SH-SY5Y (cell line): ENCODE results near the gene PALD1.

ENCODE experiments used
- GATA2 ChIP-seq: IDR thresholded peaks from 2 replicates; pipeline ENCODE4 v1.6.1; 2011; ENCODE audit warnings: mild to moderate bottlenecking, low read depth, low read length
- GATA3 ChIP-seq: IDR thresholded peaks from 2 replicates; pipeline ENCODE4 v1.6.1; 2011; ENCODE audit warnings: low read depth, mild to moderate bottlenecking, low read length, moderate library complexity

The PALD1 gene

DNA sequence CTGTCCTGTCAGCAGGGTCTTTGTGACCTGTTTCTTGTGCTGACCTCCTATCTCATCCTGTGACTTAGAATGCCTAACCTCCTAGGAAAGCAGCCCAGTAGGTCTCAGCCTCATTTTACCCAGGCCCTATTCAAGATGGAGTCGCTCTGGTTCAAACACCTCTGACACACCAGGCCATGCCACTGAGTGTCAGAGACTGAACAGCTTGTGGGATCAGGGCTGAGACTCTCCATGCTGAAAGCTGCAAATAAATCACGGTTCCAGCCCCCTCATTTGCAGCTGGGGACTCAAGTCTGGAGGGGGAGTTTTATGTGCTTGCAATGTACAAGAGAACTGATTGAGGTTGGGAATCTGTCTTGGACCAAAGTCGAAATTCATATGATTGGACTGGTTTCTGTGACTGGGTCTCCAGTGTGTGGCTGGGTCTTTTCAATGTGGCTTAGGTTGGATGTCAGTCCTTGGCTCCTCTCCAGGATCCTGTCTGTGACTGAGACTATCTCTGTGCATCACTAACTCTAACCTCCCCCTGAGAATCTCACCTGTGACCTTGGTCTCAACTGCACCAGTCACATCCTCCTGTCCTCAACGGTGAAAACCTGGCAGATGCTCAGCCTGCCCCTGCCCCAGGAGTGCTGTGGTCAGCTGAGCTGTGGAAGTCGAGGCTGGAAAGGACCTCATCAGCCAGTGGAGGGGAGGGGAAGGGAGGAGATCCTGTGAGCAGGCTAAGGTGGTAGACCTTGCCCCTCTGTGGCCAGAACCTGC, 112.3 kb downstream of the PALD1 start:
- no peak for TF ChIP-seq GATA2
- no peak for TF ChIP-seq GATA3

DNA sequence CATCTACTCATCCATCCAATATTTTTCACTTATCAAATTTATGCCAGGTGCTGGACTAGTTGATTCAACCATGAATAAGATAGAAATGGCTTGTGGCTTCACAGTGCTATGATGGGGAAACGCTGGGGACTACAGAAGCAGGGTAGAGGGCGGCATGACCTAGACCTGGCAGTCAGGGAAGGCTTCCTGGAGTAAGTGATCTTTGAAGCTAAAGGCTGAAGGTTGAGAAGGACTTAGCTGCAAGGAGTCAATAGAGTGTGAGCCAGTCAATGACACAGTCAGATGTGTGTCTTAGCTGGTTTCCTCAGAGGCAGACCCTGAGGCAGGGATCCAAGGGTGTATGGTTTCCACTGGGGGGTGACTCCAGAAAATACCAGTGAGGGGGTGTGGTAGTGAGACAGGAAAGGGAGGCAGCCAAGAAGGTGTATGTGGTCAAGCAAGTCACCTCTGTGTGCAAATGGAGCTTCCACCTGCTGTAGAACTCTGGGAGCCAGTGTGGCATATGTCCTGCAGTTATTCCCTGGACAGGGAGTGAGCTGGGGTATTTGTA, 113.7 kb downstream of the PALD1 start:
- TF ChIP-seq GATA3: no peak
- no peak for TF ChIP-seq GATA2

GRCh38 chr10:70592746-70593512, 114.4 kb downstream of the PALD1 start:
- no peak for TF ChIP-seq GATA2
- no peak for TF ChIP-seq GATA3

GRCh38 chr10:70593513-70593890, 114.9 kb downstream of the PALD1 start:
- TF ChIP-seq GATA2 (no peak), GATA3 (no peak)

DNA sequence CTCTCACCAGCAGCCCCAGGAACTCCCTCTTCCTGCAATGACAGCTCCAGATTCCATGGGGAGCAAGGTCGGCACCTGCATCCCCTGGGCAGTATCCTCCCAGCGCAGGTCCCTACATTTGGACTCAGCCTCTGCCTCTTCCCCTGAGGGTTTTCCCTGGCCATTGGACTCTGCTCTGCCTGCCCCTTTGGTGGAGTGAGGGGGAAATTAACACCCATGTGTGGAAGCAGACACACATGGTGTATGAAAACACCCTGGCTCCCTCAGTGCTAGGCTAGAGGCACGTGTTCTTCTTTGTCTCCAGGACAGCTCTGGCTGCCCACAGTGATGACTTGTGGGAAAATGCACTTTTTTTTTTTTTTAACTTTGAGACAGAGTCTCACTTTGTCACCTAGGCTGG, 115.6 kb downstream of the PALD1 start:
- TF ChIP-seq GATA3: no peak
- no peak for TF ChIP-seq GATA2

DNA sequence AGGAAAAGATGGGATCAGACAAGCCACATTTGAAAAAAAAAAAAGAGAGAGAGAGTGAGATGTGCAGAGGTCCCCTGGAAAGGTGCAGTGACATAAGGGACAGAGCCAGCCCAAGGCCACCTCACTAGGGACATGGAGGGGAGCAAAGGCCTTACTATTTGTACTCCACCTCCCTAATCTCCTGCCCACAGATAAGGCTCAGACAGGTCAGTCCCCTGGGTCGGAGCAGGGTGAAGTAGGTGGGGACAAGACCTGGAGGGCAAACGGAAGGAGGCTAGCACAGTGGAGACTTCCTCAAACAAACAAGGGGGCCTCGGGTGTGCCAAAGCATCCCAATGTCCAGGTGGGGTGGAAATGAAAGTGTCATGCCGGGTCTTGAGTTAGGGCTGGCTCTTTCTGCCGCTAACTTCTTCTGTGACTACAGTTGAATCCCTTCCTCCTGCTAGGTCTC, 117.0 kb downstream of the PALD1 start:
- TF ChIP-seq GATA2: no peak

DNA sequence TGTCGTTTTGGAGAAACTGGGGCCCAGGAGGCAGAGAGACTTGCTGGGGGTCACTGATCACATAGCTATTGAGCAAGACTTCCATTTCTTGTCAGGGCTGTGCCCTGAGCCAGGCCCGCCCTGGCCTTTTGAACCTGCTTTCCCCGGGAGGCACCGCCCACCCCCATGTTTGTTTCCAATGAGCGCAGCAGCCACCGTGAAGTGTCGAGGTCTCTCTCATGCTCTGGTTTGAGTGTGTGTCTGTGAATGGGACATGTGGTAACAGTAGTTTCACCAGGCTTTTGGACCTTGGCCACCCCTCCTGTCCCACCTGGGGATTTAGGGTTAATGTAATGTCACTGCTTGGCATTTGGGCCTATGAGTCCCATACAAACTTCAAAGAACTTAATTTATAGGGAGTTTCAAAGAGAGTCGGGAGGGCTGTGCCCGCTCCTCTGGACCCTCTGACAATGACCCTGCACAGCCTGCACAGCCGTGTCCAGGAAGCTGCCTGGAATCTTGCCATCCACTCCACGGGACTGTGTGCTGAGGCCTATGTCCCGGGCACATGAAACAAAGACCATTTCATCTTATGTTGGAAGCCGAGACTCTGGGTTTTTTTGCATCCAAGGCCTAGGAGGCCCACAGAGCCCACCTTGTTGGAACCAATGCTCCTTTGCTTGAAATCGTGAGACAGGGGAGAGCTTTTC, 117.7 kb downstream of the PALD1 start:
- TF ChIP-seq GATA3 (no peak), GATA2 (no peak)

DNA sequence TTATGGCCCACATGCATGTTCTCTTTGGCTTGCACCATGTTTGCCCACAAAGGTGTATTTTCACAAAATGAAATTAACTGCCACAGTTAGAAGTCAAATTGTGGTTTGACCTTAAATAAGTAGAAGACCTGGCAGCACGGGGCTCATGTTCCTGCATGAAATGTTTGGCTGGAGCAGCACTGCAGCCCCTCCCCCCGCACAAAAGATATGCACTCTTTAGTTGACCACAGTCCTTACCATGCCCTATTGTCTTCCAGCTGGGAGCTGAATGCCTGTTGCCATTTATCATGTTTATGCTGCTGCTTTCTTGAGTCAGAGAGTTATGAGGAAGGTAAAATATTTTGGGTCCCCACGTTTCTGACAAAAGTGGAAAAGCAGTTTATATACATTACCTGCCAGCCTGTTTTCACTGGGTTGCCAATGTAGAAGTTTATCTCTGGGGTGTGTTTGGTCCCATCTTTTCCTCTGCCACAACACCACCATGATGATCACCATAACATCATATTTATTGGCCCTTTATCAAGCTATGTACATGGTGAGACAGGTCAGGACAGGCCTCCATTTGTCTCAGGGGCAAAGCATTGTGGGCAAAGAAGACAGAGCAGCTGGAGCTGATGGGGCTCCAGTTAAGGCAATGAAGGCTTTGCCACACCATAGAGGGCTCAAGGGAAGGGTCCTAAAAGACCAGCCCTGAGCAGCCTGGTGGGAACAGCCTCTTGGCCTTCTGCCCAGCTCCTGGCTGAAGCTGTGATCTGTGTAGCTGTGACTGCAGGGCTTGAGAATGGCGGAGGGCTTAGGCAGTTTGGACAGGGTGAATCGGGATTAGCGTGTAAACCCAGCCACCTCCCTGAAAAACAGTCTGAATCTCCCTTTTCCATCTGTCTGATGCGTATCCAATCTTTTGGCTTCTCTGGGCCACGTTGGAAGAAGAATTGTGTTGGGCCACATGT, 118.6 kb downstream of the PALD1 start:
- TF ChIP-seq GATA2: no peak
- no peak for TF ChIP-seq GATA3

DNA sequence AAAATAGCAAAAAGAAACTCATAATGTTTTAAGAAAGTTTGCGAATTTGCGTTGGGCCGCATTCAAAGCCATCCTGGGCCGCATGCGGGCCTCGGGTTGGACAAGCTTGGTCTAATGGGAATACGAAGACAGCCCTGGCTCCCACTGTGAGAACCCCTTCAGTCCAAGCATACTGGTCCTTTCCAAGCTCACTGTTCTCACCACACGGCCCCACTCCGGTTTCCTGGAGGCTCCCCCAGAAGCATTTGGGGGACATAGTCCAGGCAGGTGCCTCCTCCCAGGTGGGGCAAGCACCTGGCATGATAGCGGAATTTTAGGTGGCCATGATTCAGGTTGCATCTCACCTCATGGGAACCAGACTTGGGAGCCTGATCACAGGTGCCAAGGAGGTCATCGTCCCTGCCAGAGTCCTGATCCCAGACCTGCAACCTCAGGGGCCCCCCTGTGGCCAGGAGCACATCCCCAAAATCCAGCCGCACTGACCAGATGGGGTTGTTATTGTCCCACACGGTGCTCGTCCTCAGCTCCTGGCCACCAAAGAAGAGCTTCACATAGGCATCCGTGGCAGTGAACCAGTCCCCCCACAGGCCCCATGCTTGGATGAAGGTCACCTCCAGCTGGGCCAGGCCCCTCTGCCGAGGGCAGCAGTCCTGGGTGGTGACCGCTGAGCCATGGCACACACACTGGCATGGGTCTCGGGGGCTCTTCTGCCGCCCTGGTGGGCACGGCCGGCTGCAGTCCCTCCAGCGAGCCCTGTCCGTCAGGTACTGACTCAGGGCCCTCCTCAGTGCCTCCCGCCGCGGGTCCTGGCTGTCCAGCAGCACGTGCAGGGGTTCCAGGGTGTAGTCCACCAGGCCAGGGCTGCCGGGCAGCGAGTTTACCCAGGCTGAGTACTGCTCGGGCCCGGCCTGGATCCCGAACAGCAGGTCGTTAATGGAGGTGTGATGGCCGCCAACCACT, 119.6 kb downstream of the PALD1 start:
- no peak for TF ChIP-seq GATA2
- no peak for TF ChIP-seq GATA3

GRCh38 chr10:70598857-70599295, 120.3 kb downstream of the PALD1 start:
- TF ChIP-seq GATA3 (no peak), GATA2 (no peak)

DNA sequence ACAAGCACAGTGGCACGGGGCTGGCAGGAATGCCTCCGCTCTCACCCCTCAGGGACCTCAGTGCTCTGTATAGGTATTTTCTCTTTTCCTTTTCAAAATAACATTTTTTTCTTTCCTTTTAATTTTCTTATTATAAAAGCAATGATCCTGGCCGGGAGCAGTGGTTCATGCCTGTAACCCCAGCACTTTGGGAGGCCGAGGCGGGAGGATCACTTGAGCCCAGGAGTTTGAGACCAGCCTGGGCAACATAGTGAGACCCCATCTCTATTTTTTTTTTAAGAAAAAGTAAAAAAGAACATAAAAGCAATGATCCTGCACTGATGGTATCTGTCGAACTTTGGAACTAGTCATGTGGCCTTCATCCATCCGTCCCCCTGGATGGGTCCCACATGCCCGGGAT, 120.8 kb downstream of the PALD1 start:
- TF ChIP-seq GATA3 (no peak), GATA2 (no peak)

DNA sequence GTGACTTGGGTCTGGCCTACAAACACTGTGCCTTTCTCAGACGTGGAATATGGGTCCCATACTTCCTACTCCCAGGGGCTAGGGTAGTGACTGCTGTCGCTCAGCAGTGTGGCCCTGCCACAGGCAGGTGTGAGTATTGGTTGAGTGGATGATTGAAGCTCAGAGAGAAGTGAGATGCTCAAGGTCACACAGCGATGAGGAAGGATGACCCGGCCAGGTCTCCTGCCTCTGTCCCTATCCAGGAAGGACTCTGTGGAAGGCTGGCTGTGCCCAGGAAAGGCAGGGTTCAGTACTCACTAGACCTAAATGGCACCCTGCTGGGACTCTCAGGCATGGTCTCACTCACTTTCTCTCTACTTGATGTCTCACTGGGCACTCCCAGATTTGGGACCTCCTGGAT, 121.2 kb downstream of the PALD1 start:
- TF ChIP-seq GATA2 (no peak), GATA3 (no peak)
